HEK293T (cell line): ENCODE data around the gene EVA1B.

Experiments
- BHLHE40 ChIP-seq: fragments of 450-650 bp; IDR thresholded peaks from 2 replicates; pipeline ENCODE4 v1.6.1; 2016; ENCODE audit warnings: mild to moderate bottlenecking, moderate library complexity, borderline replicate concordance
- CTBP1 ChIP-seq: fragments of 450-650 bp; IDR thresholded peaks from 2 replicates; pipeline ENCODE4 v1.6.1; 2016; ENCODE audit warnings: borderline replicate concordance
- ELF4 ChIP-seq: fragments of 450-650 bp; IDR thresholded peaks from 2 replicates; pipeline ENCODE4 v1.6.1; 2017; ENCODE audit warnings: antibody characterized with exemption
- FOXA1 ChIP-seq: fragments of 450-650 bp; IDR thresholded peaks from 2 replicates; pipeline ENCODE4 v1.6.1; 2016; ENCODE audit warnings: mild to moderate bottlenecking
- FOXM1 ChIP-seq: fragments of 450-650 bp; IDR thresholded peaks from 2 replicates; pipeline ENCODE4 v1.6.1; 2017; ENCODE audit warnings: mild to moderate bottlenecking, borderline replicate concordance
- L3MBTL2 ChIP-seq: fragments of 450-650 bp; conservative IDR thresholded peaks from 2 replicates; pipeline ENCODE4 v1.6.1; 2016; ENCODE audit warnings: mild to moderate bottlenecking
- SP1 ChIP-seq: fragments of 450-650 bp; IDR thresholded peaks from 2 replicates; pipeline ENCODE4 v1.6.1; 2017
- TARDBP ChIP-seq: fragments of 450-650 bp; IDR thresholded peaks from 2 replicates; pipeline ENCODE4 v1.6.1; 2016

DNA sequence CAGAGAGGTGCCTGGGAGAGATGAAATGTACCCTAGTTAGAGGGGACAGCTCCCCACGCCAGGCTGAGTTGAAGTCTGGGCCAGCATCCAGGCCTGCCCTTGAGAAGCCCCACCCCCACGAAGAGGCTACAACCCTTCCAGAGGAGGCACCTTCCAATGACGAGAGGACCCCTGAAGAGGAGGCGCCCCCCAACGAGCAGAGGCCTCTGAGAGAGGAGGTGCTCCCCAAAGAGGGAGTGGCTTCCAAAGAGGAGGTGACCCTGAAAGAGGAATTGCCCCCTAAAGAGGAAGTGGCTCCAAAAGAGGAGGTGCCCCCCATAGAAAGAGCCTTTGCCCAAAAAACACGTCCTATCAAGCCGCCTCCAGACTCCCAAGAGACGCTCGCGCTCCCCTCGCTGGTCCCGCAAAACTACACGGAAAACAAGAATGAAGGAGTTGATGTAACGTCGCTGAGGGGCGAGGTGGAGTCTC is 3.1 kb downstream of the EVA1B start:
- TF ChIP-seq FOXA1 = no peak
- TF ChIP-seq L3MBTL2 = no peak
- TF ChIP-seq SP1 = no peak
- TF ChIP-seq TARDBP = no peak
- TF ChIP-seq FOXM1 = no peak
- no peak for TF ChIP-seq BHLHE40
- no peak for TF ChIP-seq CTBP1
- TF ChIP-seq ELF4 = no peak
